Hepatocyte (in vitro differentiated cells): ENCODE measurements around the gene TVP23A.

Experiments used
- EZH2 ChIP-seq: fragments of 200-600 bp; sonication (generic); IDR thresholded peaks from 2 replicates; pipeline ENCODE4 v1.6.1; 2016; ENCODE audit warnings: antibody characterized with exemption, mild to moderate bottlenecking, borderline replicate concordance
- EZH2phosphoT487 ChIP-seq: fragments of 200-600 bp; sonication (generic); IDR thresholded peaks from one replicate; pipeline ENCODE4 v1.6.1; 2018; ENCODE audit warnings: antibody characterized with exemption, mild to moderate bottlenecking, low read depth, moderate library complexity; ENCODE audit not compliant: unreplicated experiment, severe bottlenecking
- TF ChIP-seq, protein P1 (sequence below): fragments of 200-600 bp; sonication (generic); IDR thresholded peaks from 2 replicates; pipeline ENCODE4 v1.5.1; 2016; ENCODE audit warnings: antibody characterized with exemption, mild to moderate bottlenecking; ENCODE audit not compliant: poor library complexity

GRCh38 chr16:10813099-10813455 lies 5.5 kb downstream of the TVP23A start:
- TF ChIP-seq, protein P1, sequence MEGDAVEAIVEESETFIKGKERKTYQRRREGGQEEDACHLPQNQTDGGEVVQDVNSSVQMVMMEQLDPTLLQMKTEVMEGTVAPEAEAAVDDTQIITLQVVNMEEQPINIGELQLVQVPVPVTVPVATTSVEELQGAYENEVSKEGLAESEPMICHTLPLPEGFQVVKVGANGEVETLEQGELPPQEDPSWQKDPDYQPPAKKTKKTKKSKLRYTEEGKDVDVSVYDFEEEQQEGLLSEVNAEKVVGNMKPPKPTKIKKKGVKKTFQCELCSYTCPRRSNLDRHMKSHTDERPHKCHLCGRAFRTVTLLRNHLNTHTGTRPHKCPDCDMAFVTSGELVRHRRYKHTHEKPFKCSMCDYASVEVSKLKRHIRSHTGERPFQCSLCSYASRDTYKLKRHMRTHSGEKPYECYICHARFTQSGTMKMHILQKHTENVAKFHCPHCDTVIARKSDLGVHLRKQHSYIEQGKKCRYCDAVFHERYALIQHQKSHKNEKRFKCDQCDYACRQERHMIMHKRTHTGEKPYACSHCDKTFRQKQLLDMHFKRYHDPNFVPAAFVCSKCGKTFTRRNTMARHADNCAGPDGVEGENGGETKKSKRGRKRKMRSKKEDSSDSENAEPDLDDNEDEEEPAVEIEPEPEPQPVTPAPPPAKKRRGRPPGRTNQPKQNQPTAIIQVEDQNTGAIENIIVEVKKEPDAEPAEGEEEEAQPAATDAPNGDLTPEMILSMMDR = no peak
- TF ChIP-seq EZH2phosphoT487 = no peak
- TF ChIP-seq EZH2 = no peak
